NCI-H187 treated with DMSO at 0.1 percent for 48 hours (cell line): ENCODE results near the gene TSACC.
"Not testable (repeated sequence)": the region's sequence is repeated elsewhere in the genome, so short reads cannot be mapped to it uniquely, and the experiment has no call there.

Experiments
- DNase-seq: peaks from one replicate; lab custom pipeline; 2025; lab: John Stamatoyannopoulos, UW

Gene TSACC

GRCh38 chr1:156346636-156347035, 8.3 kb downstream of the TSACC start:
- no peak for DNase-seq

GRCh38 chr1:156347331-156347730, 9.0 kb downstream of the TSACC start:
- no peak for DNase-seq

GRCh38 chr1:156352481-156352880, 14.2 kb downstream of the TSACC start:
- DNase-seq, result not testable (repeated sequence)

- no peak for DNase-seq
Measured at GRCh38 chr1:156356262-156356874, 18.0 kb downstream of the TSACC start.

GRCh38 chr1:156356875-156357534, 18.7 kb downstream of the TSACC start:
- peak; percentile 53 for DNase-seq

- no peak for DNase-seq
Measured at GRCh38 chr1:156357977-156358376, 19.7 kb downstream of the TSACC start.

- no peak for DNase-seq
Measured at GRCh38 chr1:156358641-156359040, 20.3 kb downstream of the TSACC start.

- DNase-seq, result no peak
Measured at GRCh38 chr1:156359249-156359648, 20.9 kb downstream of the TSACC start.

GRCh38 chr1:156359973-156360372, 21.6 kb downstream of the TSACC start:
- DNase-seq, result no peak

GRCh38 chr1:156360534-156360933, 22.2 kb downstream of the TSACC start:
- DNase-seq, result no peak

- no peak for DNase-seq
Measured at GRCh38 chr1:156365754-156366153, 27.4 kb downstream of the TSACC start.

GRCh38 chr1:156366378-156367166, 28.2 kb downstream of the TSACC start:
- no peak for DNase-seq

GRCh38 chr1:156367383-156368156, 29.2 kb downstream of the TSACC start:
- DNase-seq, result no peak

- DNase-seq, result no peak
Measured at GRCh38 chr1:156368157-156368658, 29.9 kb downstream of the TSACC start.

GRCh38 chr1:156368889-156369684, 30.8 kb downstream of the TSACC start, which contains the start of gene RHBG:
RHBG (plus strand) TSS chr1:156369211; CDS start chr1:156369250, 39 bp downstream.
- no peak for DNase-seq

- not testable (repeated sequence) for DNase-seq
Measured at GRCh38 chr1:156369685-156370286, 31.5 kb downstream of the TSACC start.

GRCh38 chr1:156371553-156372264, 33.4 kb downstream of the TSACC start:
- no peak for DNase-seq

- no peak for DNase-seq
Measured at GRCh38 chr1:156372265-156372586, 33.9 kb downstream of the TSACC start.

- no peak for DNase-seq
Measured at GRCh38 chr1:156372876-156373275, 34.5 kb downstream of the TSACC start.

- DNase-seq, result no peak
Measured at GRCh38 chr1:156373546-156373945, 35.2 kb downstream of the TSACC start.
